Endothelial cell (in vitro differentiated cells): ENCODE results near the gene RIMS4. TPM values are rescaled to one million over a fixed set of nuclear protein-coding genes. Genes with fewer than 3 reads are reported as not detected.
A peak's percentile ranks its signal among the peaks of the same experiment; 100 is the strongest.

Experiments
- DNase-seq: peaks from one replicate; pipeline ENCODE4 v3.0.0; 2021; ENCODE audit warnings: low spot score
- H3K27ac Mint-ChIP-seq: one replicate; pipeline ENCODE4 v1.8.0; 2021; ENCODE audit warnings: mixed read lengths, inconsistent platforms; ENCODE audit not compliant: unreplicated experiment
- H3K27me3 Mint-ChIP-seq: one replicate; pipeline ENCODE4 v1.8.0; 2021; ENCODE audit warnings: mild to moderate bottlenecking, moderate library complexity, mixed read lengths, inconsistent platforms; ENCODE audit not compliant: unreplicated experiment
- H3K36me3 Mint-ChIP-seq: one replicate; pipeline ENCODE4 v1.8.0; 2021; ENCODE audit warnings: mild to moderate bottlenecking, low read depth, mixed read lengths, inconsistent platforms; ENCODE audit not compliant: unreplicated experiment
- H3K4me1 Mint-ChIP-seq: one replicate; pipeline ENCODE4 v1.8.0; 2021; ENCODE audit warnings: mild to moderate bottlenecking, mixed read lengths, inconsistent platforms; ENCODE audit not compliant: unreplicated experiment
- H3K4me3 Mint-ChIP-seq: one replicate; pipeline ENCODE4 v1.8.0; 2021; ENCODE audit warnings: mild to moderate bottlenecking, mixed read lengths, inconsistent platforms; ENCODE audit not compliant: unreplicated experiment
- H3K9me3 Mint-ChIP-seq: one replicate; pipeline ENCODE4 v1.8.0; 2021; ENCODE audit warnings: mixed read lengths, inconsistent platforms; ENCODE audit not compliant: unreplicated experiment
- CTCF ChIP-seq: fragments of 200-600 bp; sonication (generic); IDR thresholded peaks from one replicate; pipeline ENCODE4 v1.5.0; 2021; ENCODE audit warnings: antibody characterized with exemption; ENCODE audit not compliant: unreplicated experiment
- total RNA-seq: library from RNA; stranded (reverse); fragmentation: NEBNext Ultra II Directional; extraction: Animal tissue kit (Norgen Biotek cat#: 25700); gene quantifications from one replicate; pipeline ENCODE4 v1.2.1, GENCODE V29; 2021; ENCODE audit not compliant: unreplicated experiment

Gene RIMS4
- total RNA-seq, 1 donor from 2014 or later: 0.10 TPM

- Mint-ChIP-seq H3K9me3 (peaks cover 5% of the 10 kb centered on the region), H3K27me3 (peaks cover 11% of the 10 kb centered on the region), H3K4me1 (peaks cover 8% of the 10 kb centered on the region), H3K36me3 (peaks cover 7% of the 10 kb centered on the region), H3K27ac (no peak overlapping the region), H3K4me3 (no peak overlapping the region)
- DNase-seq: no peak
- TF ChIP-seq CTCF: no peak
Measured at GRCh38 chr20:44814937-44815336, 4.6 kb upstream of the RIMS4 start.

- no peak for TF ChIP-seq CTCF
- DNase-seq: no peak
- H3K9me3 Mint-ChIP-seq: peaks cover 5% of the 10 kb centered on the region
- peaks cover 7% of the 10 kb centered on the region for H3K36me3 Mint-ChIP-seq
- H3K4me3 Mint-ChIP-seq: peak overlapping the region; percentile 76
- H3K27ac Mint-ChIP-seq: no peak overlapping the region
- peaks cover 18% of the 10 kb centered on the region for H3K27me3 Mint-ChIP-seq
- H3K4me1 Mint-ChIP-seq: peaks cover 8% of the 10 kb centered on the region
Measured at GRCh38 chr20:44811150-44811685, 872 bp upstream of the RIMS4 start.

- no peak for DNase-seq
- no peak overlapping the region for H3K4me3 Mint-ChIP-seq
- peaks cover 16% of the 10 kb centered on the region for H3K27me3 Mint-ChIP-seq
Measured at GRCh38 chr20:44810061-44810390, 320 bp downstream of the RIMS4 start.

GRCh38 chr20:44809380-44810060 is 826 bp downstream of the RIMS4 start:
- no peak for TF ChIP-seq CTCF
- no peak overlapping the region for H3K4me3 Mint-ChIP-seq
- H3K4me1 Mint-ChIP-seq: peaks cover 8% of the 10 kb centered on the region
- H3K9me3 Mint-ChIP-seq: peaks cover 5% of the 10 kb centered on the region
- no peak overlapping the region for H3K27ac Mint-ChIP-seq
- peaks cover 16% of the 10 kb centered on the region for H3K27me3 Mint-ChIP-seq
- peaks cover 7% of the 10 kb centered on the region for H3K36me3 Mint-ChIP-seq
- DNase-seq: no peak

More at GRCh38 chr20:44810061-44810390, 320 bp downstream of the RIMS4 start:
- Mint-ChIP-seq H3K36me3 (peaks cover 7% of the 10 kb centered on the region), H3K9me3 (peaks cover 5% of the 10 kb centered on the region), H3K27ac (no peak overlapping the region), H3K4me1 (peaks cover 8% of the 10 kb centered on the region)
- no peak for TF ChIP-seq CTCF

- H3K27ac Mint-ChIP-seq: no peak overlapping the region
- no peak for DNase-seq
- H3K4me3 Mint-ChIP-seq: no peak overlapping the region
- H3K4me1 Mint-ChIP-seq: peaks cover 8% of the 10 kb centered on the region
- peaks cover 16% of the 10 kb centered on the region for H3K27me3 Mint-ChIP-seq
- TF ChIP-seq CTCF: no peak
- H3K36me3 Mint-ChIP-seq: peaks cover 7% of the 10 kb centered on the region
- H3K9me3 Mint-ChIP-seq: peaks cover 5% of the 10 kb centered on the region
Measured at GRCh38 chr20:44807684-44808056, 2.7 kb downstream of the RIMS4 start.
